Nasal cavity respiratory epithelium epithelial cell of viscerocranial mucosa (primary cell): ENCODE results near the gene ADSS1. TPM values are rescaled to one million over a fixed set of nuclear protein-coding genes. Genes with fewer than 3 reads are reported as not detected.

Experiments
- total RNA-seq: library from RNA; depleted of rRNA; stranded (reverse); fragments of >200 nt; gene quantifications from 2 replicates; pipeline ENCODE4 v1.2.3, GENCODE V29; 2014

The ADSS1 gene
- total RNA-seq: 3.8 and 11.5 TPM in 2 replicates

GRCh38 chr14:104723651-104724406 lies at the start of gene ADSS1:
Gene ADSS1, plus strand, starts transcription at chr14:104724229. Its CDS starts 42 bp downstream, at chr14:104724271.

DNA sequence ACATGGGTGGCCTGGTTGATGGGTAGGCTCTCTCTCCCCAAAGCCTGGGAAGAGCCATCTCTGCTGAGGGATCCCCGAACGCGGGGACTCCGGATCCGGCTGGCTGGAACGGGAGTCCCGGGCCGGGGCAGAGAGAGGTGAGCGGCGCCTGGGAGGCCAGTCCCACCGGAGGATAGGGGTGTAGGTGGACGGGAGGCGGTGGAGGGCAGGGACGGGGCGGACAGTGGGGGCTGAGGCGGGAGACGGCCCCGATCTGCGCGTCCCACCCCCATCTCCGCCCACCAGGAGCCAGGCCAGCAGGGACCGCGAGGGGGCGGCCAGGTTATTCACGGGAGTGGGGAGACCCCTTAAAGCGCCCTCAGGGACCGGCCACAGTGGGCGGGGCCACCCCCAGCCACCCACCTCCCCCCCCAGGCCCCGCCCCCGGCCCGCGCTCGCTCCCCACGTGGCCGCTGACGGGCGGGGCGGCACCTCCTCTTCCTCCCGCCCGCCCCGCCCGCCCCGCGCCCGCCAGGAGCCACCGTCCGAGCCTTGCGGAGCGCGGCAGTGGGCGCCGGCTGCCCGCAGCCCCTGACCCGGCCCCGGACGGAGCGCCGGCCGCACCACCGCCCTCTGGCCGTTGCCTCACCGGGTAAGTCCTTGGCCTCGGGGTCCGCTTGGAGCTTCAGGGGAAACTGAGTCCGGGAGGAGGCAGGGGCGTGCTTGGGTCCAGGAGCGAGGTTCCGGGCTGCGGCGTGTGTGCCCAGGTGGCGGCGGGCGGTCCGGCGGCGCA lies 34.7 kb upstream of the ADSS1 start, which contains the start of gene INF2:
Gene INF2, plus strand, starts transcription at position 510 of the 772 bp plus-strand sequence. CDS start 11,748 bp downstream, outside the sequence.

GRCh38 chr14:104752735-104753527 lies 28.9 kb downstream of the ADSS1 start, which contains the start of gene SIVA1:
Gene SIVA1, plus strand, starts transcription at chr14:104753147. Its CDS starts 55 bp downstream, at chr14:104753202.

GRCh38 chr14:104794993-104795780 lies 71.2 kb downstream of the ADSS1 start, which contains the start of gene AKT1:
Gene AKT1, minus strand, starts transcription at chr14:104795748. Its CDS starts 3,105 bp downstream, at chr14:104792643.

Other genes starting within 250 kb of the ADSS1 start
- not detected in 2 replicates for gene C14orf180, start 144.5 kb upstream of the ADSS1 start, total RNA-seq
- not detected in 2 replicates for gene TMEM179, start 119.5 kb upstream of the ADSS1 start, total RNA-seq
- 24.3 and 84.5 TPM in 2 replicates for gene INF2, start 34.6 kb upstream of the ADSS1 start, total RNA-seq
- 31.0 and 56.4 TPM in 2 replicates for gene SIVA1, start 28.9 kb downstream of the ADSS1 start, total RNA-seq
- gene AKT1, start 71.5 kb downstream of the ADSS1 start, total RNA-seq: 88.9 and 171 TPM in 2 replicates
- gene ZBTB42, start 76.9 kb downstream of the ADSS1 start, total RNA-seq: 3.8 and 5.1 TPM in 2 replicates
- 37.6 and 72.1 TPM in 2 replicates for gene CEP170B, start 141.0 kb downstream of the ADSS1 start, total RNA-seq
- not detected in 2 replicates for gene PLD4, start 200.7 kb downstream of the ADSS1 start, total RNA-seq